PC-3 (cell line): ENCODE measurements around the gene NXPE3.

Experiments
- EZH2 ChIP-seq: fragments of 300-600 bp; sonication (generic); IDR thresholded peaks from one replicate; pipeline ENCODE4 v1.6.1; 2017; ENCODE audit warnings: antibody characterized with exemption, mild to moderate bottlenecking, low read length; ENCODE audit not compliant: unreplicated experiment
- EZH2phosphoT487 ChIP-seq: fragments of 300-600 bp; sonication (generic); IDR thresholded peaks from 2 replicates; pipeline ENCODE4 v1.6.1; 2018; ENCODE audit warnings: mild to moderate bottlenecking, antibody characterized with exemption, low read length, borderline replicate concordance
- TF ChIP-seq, protein P1 (sequence below): fragments of 300-600 bp; sonication (generic); conservative IDR thresholded peaks from 2 replicates; pipeline ENCODE4 v1.5.1; 2017; ENCODE audit warnings: antibody characterized with exemption, low read depth, mild to moderate bottlenecking, low read length

DNA sequence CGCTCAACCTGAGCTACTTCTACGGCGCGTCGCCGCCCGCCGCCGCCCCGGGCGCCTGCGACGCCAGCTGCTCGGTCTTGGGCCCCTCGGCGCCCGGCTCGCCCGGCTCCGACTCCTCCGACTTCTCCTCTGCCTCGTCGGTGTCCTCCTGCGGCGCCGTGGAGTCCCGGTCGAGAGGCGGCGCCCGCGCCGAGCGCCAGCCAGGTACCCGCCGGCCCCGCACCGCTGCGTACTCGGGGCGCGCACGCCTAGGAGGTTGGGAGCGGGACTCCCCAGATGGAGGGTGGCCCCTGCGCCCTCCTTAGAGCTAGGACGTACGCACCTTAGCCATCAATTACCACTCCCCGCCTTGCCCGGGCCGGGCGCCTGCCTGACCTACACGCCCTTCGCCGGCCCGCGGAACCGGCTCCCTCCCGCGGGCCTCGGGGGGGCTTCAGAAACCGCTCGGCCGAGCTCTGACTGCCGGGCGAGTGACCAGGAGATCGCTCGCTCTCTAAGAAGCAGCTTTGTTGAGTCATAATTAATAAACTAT, 70.8 kb downstream of the NXPE3 start:
- TF ChIP-seq EZH2phosphoT487 (no peak), EZH2 (no peak)
- TF ChIP-seq, protein P1, sequence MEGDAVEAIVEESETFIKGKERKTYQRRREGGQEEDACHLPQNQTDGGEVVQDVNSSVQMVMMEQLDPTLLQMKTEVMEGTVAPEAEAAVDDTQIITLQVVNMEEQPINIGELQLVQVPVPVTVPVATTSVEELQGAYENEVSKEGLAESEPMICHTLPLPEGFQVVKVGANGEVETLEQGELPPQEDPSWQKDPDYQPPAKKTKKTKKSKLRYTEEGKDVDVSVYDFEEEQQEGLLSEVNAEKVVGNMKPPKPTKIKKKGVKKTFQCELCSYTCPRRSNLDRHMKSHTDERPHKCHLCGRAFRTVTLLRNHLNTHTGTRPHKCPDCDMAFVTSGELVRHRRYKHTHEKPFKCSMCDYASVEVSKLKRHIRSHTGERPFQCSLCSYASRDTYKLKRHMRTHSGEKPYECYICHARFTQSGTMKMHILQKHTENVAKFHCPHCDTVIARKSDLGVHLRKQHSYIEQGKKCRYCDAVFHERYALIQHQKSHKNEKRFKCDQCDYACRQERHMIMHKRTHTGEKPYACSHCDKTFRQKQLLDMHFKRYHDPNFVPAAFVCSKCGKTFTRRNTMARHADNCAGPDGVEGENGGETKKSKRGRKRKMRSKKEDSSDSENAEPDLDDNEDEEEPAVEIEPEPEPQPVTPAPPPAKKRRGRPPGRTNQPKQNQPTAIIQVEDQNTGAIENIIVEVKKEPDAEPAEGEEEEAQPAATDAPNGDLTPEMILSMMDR, result 0 out of 2 replicates have a peak, but pooled peaks have one; percentile 24
